Left ventricle myocardium inferior (tissue), 1 donor: ENCODE data around the gene SYNDIG1. TPM values are rescaled to one million over a fixed set of nuclear protein-coding genes. Genes with fewer than 3 reads are reported as not detected.

Experiments used
- DNase-seq: peaks from one replicate; pipeline ENCODE4 v3.0.0-alpha.2; 2020
- H3K27ac ChIP-seq: fragments of 200-600 bp; replicated peaks from 2 replicates; pipeline ENCODE4 v1.8.0; 2021
- H3K27me3 ChIP-seq: fragments of 200-600 bp; 2 replicates; pipeline ENCODE4 v1.8.0; 2021; ENCODE audit warnings: low read depth
- H3K36me3 ChIP-seq: fragments of 200-600 bp; 2 replicates; pipeline ENCODE4 v1.8.0; 2021
- H3K4me1 ChIP-seq: fragments of 200-600 bp; 2 replicates; pipeline ENCODE4 v1.8.0; 2021
- H3K4me3 ChIP-seq: fragments of 200-600 bp; 2 replicates; pipeline ENCODE4 v1.8.0; 2021; ENCODE audit warnings: mild to moderate bottlenecking, moderate library complexity
- H3K9me3 ChIP-seq: fragments of 200-600 bp; replicated peaks from 2 replicates; pipeline ENCODE4 v1.8.0; 2021
- CTCF ChIP-seq: fragments of 200-600 bp; IDR thresholded peaks from 2 replicates; pipeline ENCODE4 v1.8.0; 2021; ENCODE audit warnings: antibody characterized with exemption, mild to moderate bottlenecking, borderline replicate concordance
- intact Hi-C: fragments of 100-400 bp; cut with micrococcal nuclease; formaldehyde crosslinking; loops from one replicate; pipeline ENCODE4 v1.11.0; 2022
- total RNA-seq: library from RNA; stranded (reverse); fragmentation: NEBNext Ultra II Directional; extraction: Animal tissue kit (Norgen Biotek cat#: 25700); gene quantifications from one replicate; pipeline ENCODE4 v1.2.1, GENCODE V29; 2021
- donor health status: DM: no; HTN: yes; CAD: no; lungs with severe emphysema.

The SYNDIG1 gene
- total RNA-seq, 1 donor from 2014 or later, result 21.4 TPM

GRCh38 chr20:24701027-24701426 lies 231.6 kb downstream of the SYNDIG1 start:
- DNase-seq, result no peak
- Histone ChIP-seq H3K4me3 (no peak overlapping the region), H3K9me3 (no peaks in the 10 kb centered on the region), H3K4me1 (no peaks in the 10 kb centered on the region), H3K27me3 (no peaks in the 10 kb centered on the region), H3K36me3 (no peaks in the 10 kb centered on the region), H3K27ac (no peak overlapping the region)
- no peak for TF ChIP-seq CTCF
- intact Hi-C loops, result no loop called here

- Histone ChIP-seq H3K27ac (no peak overlapping the region), H3K27me3 (no peaks in the 10 kb centered on the region), H3K4me1 (no peaks in the 10 kb centered on the region), H3K9me3 (no peaks in the 10 kb centered on the region), H3K4me3 (no peak overlapping the region), H3K36me3 (no peaks in the 10 kb centered on the region)
- TF ChIP-seq CTCF, result no peak
- no peak for DNase-seq
- intact Hi-C loops, result no loop called here
Measured at GRCh38 chr20:24701668-24702067, 232.2 kb downstream of the SYNDIG1 start.

GRCh38 chr20:24702501-24703283 lies 233.3 kb downstream of the SYNDIG1 start:
- intact Hi-C loops, result no loop called here
- TF ChIP-seq CTCF, result no peak

GRCh38 chr20:24703284-24703610 lies 233.8 kb downstream of the SYNDIG1 start:
- no peak for TF ChIP-seq CTCF
- Histone ChIP-seq H3K4me3 (no peak overlapping the region), H3K9me3 (no peaks in the 10 kb centered on the region), H3K36me3 (no peaks in the 10 kb centered on the region), H3K27ac (no peak overlapping the region), H3K4me1 (no peaks in the 10 kb centered on the region), H3K27me3 (peaks cover 1% of the 10 kb centered on the region)
- intact Hi-C loops, result no loop called here
- no peak for DNase-seq

More at GRCh38 chr20:24702501-24703283, 233.3 kb downstream of the SYNDIG1 start:
- H3K4me1 ChIP-seq, result no peaks in the 10 kb centered on the region
- H3K9me3 ChIP-seq, result no peaks in the 10 kb centered on the region
- no peak overlapping the region for H3K4me3 ChIP-seq
- H3K27me3 ChIP-seq, result no peaks in the 10 kb centered on the region
- H3K27ac ChIP-seq, result no peak overlapping the region
- H3K36me3 ChIP-seq, result no peaks in the 10 kb centered on the region
- DNase-seq, result no peak

GRCh38 chr20:24704899-24705298 lies 235.5 kb downstream of the SYNDIG1 start:
- intact Hi-C loops, result no loop called here
- TF ChIP-seq CTCF, result no peak
- H3K9me3 ChIP-seq, result no peaks in the 10 kb centered on the region
- H3K4me1 ChIP-seq, result no peaks in the 10 kb centered on the region
- H3K36me3 ChIP-seq, result no peaks in the 10 kb centered on the region
- H3K27me3 ChIP-seq, result peaks cover 18% of the 10 kb centered on the region
- DNase-seq, result no peak
- no peak overlapping the region for H3K4me3 ChIP-seq
- no peak overlapping the region for H3K27ac ChIP-seq
